PFSK-1 (cell line): ENCODE measurements around the gene WDR35.

ENCODE experiments used
- POLR2AphosphoS5 ChIP-seq: IDR thresholded peaks from 2 replicates; pipeline ENCODE4 v1.6.1; 2012; ENCODE audit warnings: low read depth, mild to moderate bottlenecking, control low read depth, low read length, moderate library complexity
- SIN3A ChIP-seq: IDR thresholded peaks from 2 replicates; pipeline ENCODE4 v1.6.1; 2012; ENCODE audit warnings: mild to moderate bottlenecking, low read length, moderate library complexity, borderline replicate concordance; ENCODE audit not compliant: insufficient read depth
- TF ChIP-seq, protein P1 (sequence below), 2 experiments: IDR thresholded peaks; 2 replicates each; pipeline versions ENCODE4 v1.6.1 to v1.8.0; 2011 to 2012; ENCODE audit warnings: low read depth in 2 of 2, low read length in 2 of 2, control low read depth in 1 of 2, inconsistent platforms in 1 of 2, mild to moderate bottlenecking in 1 of 2, moderate library complexity in 1 of 2; ENCODE audit not compliant: insufficient read depth in 1 of 2

GRCh38 chr2:19979932-19980331 is 10.0 kb downstream of the WDR35 start:
- TF ChIP-seq SIN3A (no peak), POLR2AphosphoS5 (no peak)
- TF ChIP-seq, protein P1, sequence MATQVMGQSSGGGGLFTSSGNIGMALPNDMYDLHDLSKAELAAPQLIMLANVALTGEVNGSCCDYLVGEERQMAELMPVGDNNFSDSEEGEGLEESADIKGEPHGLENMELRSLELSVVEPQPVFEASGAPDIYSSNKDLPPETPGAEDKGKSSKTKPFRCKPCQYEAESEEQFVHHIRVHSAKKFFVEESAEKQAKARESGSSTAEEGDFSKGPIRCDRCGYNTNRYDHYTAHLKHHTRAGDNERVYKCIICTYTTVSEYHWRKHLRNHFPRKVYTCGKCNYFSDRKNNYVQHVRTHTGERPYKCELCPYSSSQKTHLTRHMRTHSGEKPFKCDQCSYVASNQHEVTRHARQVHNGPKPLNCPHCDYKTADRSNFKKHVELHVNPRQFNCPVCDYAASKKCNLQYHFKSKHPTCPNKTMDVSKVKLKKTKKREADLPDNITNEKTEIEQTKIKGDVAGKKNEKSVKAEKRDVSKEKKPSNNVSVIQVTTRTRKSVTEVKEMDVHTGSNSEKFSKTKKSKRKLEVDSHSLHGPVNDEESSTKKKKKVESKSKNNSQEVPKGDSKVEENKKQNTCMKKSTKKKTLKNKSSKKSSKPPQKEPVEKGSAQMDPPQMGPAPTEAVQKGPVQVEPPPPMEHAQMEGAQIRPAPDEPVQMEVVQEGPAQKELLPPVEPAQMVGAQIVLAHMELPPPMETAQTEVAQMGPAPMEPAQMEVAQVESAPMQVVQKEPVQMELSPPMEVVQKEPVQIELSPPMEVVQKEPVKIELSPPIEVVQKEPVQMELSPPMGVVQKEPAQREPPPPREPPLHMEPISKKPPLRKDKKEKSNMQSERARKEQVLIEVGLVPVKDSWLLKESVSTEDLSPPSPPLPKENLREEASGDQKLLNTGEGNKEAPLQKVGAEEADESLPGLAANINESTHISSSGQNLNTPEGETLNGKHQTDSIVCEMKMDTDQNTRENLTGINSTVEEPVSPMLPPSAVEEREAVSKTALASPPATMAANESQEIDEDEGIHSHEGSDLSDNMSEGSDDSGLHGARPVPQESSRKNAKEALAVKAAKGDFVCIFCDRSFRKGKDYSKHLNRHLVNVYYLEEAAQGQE (IDR thresholded peaks at IDR 0.05; ENCODE audit: insufficient read depth in 1 of 2, low read depth in 2 of 2, low read length in 2 of 2) = no peak
